Activated T-helper 1 cell treated with anti-CD3 and anti-CD28 coated beads, Interleukin-2, amount 50 U/mL, for 16 hours (primary cell): Measurements from ENCODE around the gene SLC20A1.
"Not testable (repeated sequence)": the region's sequence is repeated elsewhere in the genome, so short reads cannot be mapped to it uniquely, and the experiment has no call there.

Experiments
- DNase-seq, 2 donors: peaks; one replicate each; pipeline ENCODE4 v3.0.0-alpha.2; 2020; ENCODE audit warnings: low read depth in 1 of 2, low spot score in 1 of 2

The SLC20A1 gene

DNA sequence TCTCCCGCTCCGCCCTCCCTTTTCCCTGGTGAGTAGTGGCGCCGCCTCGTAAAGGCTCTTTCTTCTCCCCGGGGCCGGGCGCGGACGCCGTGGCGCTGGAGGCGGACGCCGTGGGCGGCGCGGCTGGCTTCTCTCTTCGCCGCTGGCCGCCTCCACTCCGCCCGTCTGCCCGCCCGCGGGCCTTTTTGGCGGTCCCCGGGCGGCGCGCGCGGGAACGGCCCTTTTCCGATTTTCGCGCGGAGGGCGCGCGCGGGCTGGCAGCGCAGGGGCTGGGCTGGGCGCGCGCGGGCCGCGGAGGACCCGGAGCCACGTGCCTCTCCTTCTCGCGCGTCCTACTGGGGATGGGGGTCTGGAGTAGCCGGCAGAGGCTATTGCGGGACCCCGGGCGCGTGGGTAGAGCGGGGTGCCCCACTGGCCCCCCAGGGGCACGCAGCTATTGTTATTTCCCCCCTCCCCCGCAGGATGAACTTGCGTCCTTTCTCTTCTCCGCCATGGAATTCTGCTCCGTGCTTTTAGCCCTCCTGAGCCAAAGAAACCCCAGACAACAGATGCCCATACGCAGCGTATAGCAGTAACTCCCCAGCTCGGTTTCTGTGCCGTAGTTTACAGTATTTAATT is 472 bp downstream of the SLC20A1 start:
- peak; percentile 11 to 46 for DNase-seq

DNA sequence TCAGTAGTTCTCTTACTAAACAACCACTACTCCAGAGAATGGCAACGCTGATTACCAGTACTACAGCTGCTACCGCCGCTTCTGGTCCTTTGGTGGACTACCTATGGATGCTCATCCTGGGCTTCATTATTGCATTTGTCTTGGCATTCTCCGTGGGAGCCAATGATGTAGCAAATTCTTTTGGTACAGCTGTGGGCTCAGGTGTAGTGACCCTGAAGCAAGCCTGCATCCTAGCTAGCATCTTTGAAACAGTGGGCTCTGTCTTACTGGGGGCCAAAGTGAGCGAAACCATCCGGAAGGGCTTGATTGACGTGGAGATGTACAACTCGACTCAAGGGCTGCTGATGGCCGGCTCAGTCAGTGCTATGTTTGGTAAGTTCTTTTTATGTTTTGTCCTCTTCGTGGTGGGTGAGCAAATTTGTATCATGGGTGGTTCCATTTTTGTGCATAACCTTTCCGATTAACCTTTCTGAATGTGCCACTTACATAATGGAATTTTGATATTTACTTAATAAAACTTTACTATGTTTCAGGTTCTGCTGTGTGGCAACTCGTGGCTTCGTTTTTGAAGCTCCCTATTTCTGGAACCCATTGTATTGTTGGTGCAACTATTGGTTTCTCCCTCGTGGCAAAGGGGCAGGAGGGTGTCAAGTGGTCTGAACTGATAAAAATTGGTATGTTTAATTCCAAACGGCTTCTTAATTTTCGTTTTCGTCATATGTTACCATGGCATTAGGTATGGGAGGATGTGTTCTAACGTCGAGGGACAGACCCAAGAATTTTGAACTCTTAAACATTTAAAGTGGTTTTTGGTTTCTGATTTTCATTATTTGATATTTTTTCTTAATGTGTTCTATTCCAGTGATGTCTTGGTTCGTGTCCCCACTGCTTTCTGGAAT is 1.3 kb downstream of the SLC20A1 start:
- DNase-seq = no peak

DNA sequence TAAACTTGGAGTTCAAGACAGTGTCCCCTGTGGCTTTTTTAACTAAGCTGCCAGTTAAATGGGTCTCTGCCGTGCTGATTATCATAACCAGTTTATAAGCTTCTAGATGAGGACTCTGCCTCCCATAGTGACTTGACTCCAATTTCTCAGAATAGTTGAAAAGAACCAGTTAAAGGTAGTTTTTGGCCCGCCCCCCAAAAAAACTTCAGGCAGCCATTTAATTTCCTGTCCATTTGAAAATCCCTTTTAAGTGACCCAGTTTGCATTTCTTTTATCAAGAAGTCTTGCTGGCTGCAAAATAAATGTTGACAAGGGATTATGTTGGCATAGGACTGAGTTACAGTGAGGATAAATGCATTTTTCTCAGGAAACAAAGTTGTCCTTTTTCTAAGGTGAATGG is 2.3 kb downstream of the SLC20A1 start:
- DNase-seq = no peak

DNA sequence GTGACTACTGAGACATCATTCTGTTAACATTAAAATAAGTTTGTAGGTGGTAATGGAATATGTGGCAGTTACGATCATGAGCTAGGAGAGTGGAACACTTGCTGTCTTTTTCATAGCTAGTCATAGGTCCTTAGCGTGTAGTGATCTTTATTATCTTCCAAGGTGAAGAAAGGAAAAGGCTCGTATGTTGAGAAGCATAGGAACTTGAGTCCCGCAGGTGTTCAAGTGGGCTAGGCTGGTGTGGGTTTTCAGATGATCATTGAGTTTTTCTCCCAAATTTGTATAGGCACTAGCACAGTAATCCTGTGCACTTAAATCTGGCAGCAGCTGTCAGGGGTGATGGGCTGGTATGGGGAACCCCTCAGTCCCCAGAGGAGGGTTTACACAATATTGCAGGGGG is 10.9 kb downstream of the SLC20A1 start:
- DNase-seq = no peak

DNA sequence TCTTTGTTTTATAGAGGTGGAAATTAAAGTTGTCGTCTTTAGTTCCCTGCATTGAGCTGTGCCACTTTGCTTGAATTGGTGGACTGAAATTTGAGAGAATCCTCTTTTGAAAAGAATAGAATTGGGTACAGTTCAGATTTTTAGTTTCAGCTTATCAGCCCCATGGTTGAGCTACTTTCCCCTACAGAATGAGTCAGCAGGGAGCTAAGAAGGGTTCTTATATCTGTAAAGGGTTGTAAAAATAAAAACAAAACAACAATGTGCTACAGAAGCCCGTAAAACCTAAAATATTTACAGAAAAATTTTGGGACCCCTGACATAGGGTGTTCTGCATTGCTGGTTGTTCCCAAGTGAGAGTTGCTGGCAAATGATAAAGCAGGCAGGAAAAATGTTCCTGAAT is 12.6 kb downstream of the SLC20A1 start:
- no peak for DNase-seq

DNA sequence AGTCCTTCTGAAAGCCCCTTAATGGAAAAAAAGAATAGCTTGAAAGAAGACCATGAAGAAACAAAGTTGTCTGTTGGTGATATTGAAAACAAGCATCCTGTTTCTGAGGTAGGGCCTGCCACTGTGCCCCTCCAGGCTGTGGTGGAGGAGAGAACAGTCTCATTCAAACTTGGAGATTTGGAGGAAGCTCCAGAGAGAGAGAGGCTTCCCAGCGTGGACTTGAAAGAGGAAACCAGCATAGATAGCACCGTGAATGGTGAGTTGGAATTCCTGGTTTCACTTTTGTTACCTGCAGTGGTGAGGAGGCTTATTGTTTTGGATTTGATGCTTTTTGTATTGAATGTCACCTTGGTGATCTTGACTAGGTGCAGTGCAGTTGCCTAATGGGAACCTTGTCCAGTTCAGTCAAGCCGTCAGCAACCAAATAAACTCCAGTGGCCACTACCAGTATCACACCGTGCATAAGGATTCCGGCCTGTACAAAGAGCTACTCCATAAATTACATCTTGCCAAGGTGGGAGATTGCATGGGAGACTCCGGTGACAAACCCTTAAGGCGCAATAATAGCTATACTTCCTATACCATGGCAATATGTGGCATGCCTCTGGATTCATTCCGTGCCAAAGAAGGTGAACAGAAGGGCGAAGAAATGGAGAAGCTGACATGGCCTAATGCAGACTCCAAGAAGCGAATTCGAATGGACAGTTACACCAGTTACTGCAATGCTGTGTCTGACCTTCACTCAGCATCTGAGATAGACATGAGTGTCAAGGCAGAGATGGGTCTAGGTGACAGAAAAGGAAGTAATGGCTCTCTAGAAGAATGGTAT is 13.3 kb downstream of the SLC20A1 start:
- DNase-seq = no peak

DNA sequence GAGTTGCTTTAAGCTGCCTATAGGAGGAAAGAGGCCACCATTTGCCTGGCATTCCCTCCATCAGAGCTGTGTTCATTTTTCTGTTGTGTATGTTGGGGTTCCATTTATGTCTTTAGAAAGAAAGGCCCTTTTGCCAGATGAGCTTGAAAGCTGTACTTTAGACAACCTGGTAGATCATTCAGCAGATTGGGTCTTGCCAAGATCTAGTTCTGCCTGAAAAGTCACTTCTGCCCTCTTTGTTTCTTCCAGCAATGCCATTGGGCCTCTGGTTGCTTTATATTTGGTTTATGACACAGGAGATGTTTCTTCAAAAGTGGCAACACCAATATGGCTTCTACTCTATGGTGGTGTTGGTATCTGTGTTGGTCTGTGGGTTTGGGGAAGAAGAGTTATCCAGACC is 14.4 kb downstream of the SLC20A1 start:
- DNase-seq = no peak

DNA sequence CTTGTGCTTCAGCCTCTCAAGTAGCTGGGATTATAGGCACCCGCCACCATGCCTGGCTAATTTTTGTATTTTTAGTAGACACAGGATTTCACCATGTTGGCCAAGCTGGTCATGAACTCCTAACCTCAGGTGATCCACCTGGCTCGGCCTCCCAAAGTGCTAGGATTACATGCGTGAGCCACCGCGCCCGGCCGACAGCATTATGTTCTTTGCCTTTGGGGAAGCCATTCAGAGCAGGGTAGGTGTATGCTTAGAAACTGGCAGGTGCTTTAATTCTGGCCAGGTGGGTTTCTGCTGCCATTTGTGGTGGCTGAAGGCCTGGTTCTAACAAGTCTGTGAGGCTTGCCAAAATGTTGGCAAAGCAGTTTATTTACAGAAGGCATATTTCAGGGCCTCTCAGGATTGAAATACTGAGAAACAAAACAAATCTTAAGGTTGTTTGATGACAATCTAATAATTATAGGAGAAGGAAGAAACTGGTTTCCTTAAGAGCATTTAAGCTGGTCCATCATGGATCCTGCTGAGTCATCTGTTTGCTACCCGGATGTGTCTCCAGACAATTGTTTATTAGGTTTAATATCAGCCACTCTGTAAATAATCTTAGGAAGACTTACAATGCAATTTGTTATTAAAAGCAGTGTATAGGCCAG is 16.0 kb downstream of the SLC20A1 start:
- DNase-seq = no peak

DNA sequence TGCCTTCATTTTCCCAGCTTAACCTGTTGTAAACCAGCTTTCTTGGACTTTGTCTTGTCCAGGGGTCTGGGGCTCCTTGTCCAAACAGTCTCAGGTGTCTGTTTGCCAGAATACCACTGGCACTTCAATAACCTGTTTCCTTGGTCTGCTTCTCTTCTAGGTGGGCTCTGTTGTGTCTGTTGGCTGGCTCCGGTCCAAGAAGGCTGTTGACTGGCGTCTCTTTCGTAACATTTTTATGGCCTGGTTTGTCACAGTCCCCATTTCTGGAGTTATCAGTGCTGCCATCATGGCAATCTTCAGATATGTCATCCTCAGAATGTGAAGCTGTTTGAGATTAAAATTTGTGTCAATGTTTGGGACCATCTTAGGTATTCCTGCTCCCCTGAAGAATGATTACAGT is 17.0 kb downstream of the SLC20A1 start:
- DNase-seq = no peak

DNA sequence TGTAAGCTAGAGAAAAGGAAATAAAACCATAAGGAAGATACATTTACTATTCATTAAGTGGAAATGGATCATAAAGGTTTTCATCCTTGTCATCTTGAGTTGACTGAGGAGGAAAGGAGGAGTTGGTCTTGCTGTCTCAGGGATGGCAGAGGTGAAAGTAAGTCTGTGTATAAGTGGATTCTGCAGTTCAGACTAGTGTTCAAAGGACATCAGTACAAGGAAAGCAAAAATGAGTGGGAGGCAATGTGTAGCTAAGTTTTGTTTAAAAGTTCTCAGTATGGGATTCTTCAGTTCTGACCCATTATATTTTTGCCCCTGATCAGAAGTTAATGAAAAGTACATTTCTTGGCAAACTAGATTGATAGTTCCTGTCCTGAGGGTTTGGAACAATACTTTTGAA is 18.9 kb downstream of the SLC20A1 start:
- no peak for DNase-seq

DNA sequence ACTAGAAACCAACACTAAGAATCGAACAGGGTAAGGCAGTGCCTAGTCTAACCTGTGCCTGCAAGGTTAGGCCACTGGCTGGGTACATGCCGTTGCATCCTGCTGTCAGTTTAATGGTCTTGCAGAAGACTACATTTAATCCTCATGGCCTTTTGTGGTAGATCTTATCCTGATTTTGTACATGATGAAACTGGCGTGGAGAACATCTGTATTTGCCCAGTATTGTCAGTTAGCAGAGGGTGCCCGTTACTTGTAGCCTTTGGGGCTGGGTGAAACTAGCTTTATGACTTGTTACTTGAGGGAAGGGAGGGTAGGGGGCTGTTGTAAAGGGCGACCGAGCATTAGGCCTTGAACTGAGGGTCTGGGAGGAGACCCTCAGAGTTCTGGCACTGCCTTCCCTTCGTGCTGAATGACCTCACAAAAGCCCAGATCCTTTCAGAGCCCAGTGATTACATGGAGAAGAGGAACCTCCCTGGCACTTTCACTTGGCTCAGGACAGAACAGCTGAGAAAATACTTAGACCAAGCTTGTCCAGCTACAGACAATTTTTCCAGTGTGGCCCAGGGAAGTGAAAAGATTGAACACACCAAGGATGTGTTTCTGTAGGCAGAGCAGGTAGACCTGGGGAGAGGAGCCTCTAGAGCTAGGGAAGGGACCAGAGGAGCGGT is 19.5 kb downstream of the SLC20A1 start:
- DNase-seq = no peak

DNA sequence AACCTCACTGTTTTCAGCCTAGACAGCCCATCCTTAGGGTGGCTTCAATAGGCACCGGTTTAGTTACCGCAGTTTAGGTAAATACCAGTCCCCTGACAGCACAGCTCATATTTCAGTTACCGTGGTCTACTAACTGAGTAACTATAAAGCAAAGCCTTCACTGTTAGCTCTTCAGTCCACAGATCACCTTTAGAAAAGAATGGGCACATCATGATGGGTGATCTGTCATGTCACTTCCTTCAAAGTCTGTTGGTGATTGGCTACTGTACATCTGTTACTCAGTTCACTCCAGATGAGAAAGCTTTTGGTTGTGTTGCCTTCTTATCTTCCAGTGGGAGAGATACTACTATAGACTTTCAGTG is 21.0 kb downstream of the SLC20A1 start:
- no peak for DNase-seq

DNA sequence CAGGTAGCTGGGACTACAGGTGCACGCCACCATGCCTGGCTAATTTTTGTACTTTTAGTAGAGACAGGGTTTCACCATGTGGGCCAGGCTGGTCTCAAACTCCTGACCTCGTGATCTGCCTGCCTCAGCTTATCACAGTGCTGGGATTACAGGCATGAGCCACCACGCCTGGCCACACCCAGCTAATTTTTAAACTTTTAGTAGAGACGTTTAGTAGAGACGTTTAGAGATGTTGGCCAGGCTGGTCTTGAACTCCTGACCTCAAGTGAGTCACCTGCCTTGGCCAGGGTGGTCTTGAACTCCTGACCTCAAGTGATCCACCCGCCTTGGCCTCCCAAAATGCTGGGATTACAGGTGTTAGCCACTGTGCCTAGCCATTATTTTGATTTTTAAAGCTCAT is 21.8 kb downstream of the SLC20A1 start:
- not testable (repeated sequence) for DNase-seq

DNA sequence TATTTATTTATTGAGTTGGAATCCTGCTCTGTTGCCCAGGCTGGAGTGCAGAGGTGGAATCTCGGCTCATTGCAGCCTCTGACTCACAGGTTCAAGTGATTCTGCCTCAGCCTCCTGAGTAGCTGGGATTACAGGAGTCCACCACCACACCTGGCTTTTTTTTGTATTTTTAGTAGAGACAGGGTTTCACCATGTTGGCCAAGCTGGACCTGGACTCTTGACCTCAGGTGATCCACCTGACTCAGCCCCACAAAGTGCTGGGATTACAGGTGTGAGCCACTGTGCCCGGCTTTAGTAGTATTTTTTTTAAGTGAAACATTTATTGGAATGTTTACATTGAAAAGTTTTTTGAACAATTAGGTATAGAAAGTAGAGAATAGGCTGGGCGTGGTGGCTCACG is 23.9 kb downstream of the SLC20A1 start:
- DNase-seq = no peak

DNA sequence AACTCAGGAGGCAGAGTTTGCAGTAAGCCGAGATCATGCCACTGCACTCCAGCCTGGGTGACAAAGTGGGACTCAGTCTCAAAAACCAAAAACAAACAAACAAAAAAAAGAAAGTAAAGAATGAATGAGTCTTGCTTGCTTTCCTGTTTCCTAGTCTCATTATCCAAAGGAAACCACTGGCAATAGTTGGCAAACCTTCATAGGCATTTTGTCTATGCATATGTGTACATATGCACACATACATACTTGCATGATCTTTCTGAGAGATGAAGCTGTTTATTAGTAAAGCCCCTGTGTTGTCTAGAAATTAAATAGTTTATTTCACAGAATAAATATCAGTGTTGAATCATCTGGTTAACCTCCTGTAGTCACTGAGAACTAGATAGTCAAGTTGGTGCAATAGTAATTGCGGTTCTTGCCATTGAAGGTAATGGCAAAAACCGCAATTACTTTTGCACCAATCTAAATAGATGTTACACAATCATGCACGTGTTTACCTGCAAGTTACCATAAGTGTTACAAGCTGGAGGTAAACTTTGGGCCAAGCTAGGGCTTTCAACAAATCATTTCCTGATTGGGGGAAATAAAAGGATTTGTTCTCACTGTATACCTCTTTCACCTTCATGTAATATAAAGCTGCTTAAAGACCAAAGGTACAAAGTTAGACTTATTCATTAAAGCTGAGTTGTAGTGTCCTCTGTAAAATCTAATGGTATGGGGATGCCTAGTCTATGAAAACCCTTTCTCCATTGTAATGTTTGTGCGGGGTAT is 24.7 kb downstream of the SLC20A1 start:
- no peak for DNase-seq

DNA sequence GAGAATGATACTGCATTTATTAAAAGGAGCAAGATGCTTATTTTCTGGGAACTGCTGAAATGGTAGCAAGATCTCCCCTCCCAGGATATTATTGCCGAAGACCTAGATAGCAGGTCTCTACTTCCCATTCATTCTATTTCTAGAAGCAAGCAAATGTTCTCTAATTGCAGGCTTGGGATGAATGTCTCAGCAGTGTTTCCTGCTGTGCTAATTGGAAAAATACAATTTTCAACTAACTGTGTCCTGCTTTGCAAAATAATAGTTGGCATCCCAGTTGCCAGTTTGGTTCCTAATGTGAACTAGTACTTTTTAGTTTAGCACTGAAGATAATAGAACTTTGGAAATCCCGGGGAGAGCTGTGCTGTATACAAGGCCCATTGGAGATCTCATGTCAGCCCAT is 26.1 kb downstream of the SLC20A1 start:
- DNase-seq = no peak

DNA sequence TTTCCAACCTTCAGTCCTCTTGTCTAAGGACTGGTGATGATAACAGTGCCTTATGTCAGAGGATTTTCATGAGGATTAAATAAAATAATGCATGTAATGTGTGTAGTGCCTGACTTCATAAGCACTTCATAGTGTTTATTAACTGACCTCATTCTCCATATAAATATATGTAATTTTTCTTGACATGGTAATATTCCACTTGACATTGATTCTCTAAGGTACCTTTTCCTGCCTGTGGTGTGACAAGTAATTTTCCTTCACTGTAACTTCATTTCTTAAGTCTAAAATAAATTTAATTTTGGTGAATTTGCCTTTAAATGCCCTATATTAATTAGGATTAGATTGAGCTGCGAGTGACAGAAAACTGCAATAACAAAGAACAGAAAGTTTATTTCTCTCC is 27.3 kb downstream of the SLC20A1 start:
- DNase-seq = no peak

DNA sequence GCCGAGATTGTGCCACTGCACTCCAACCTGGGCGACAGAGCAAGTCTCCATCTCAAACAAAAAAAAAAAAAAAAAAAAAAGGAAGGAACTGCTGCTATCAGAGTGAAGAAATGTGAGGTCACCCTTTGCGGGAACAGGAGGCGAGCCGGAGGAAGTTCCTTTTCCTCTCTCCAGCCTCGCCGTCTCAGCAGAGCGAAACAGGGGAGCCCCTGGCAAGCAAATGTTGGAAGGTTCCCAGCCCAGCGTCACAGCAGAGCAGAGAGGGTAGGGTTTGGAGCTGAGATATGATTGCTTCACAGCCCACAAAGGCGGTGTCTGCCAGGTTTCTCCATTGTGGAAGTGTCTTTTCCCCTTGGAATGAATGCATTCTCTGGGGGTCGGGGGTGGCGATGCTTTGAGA is 28.5 kb downstream of the SLC20A1 start:
- DNase-seq = no peak

DNA sequence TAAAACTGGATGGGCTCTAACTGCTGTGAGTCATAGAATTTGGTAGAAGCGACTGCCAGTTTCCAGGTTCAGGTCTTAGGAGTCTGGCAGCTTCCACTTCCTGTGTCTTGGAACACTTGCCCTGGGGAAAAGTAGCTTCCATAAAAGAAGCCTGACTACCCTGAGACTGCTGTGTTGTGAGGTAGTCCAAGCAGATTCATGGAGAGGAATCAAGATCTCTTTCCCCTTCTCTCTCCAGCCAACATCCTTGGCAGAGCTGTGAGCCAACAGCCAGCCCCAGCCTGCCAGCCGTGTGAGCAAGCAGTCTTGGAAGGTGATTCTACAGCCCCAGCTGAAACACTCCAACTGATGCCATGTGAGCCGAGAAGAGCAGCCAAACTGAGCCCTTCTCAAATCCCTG is 33.7 kb downstream of the SLC20A1 start:
- DNase-seq = no peak

DNA sequence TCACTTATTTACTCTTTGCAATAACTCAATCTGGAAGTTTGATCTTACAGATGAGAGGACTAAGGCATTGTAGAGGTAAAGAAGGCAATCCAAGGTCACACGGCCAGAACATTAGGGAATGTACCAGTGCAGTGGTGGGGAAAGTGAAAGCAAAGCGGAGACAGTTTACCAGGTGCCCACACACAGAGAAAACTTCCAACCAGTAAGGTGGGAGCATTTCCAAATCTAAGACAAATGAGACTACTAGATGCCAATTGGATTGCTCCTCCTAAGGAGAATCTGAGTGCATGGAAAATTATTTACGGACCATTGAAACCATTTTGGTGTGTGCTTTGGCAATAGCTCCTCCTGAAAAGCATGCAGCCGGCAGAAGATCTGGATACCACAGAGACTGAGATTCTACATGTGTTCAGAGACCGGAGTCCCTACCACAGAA is 34.9 kb downstream of the SLC20A1 start:
- DNase-seq = no peak
